ENCODE results near the gene ARFGAP2. TPM values are rescaled to one million over a fixed set of nuclear protein-coding genes. Genes with fewer than 3 reads are reported as not detected.

ARFGAP2 gene
- polyA plus RNA-seq, 1 donor from 2014 or later: 213 TPM

DNA sequence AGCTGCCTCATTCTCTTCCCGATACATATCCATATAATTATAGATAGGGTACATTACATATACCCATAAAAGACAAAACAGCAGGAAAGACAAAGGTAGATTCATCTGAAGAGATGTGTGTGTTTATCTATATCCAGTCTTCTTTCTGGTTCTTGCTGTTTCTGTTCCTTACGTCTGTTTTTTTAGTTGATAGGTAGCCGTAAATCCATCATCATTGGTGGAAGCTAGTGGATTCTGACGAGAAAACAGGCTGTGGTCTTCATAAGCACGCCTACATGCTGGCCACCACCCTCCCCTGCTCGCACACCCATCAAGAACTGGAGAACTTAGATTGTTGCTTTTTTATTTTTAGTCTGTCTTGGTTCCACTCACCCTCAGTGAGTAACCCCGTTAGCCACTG, 51.6 kb downstream of the ARFGAP2 start:
- no peaks in the 10 kb centered on the region for H3K9me2 ChIP-seq (ENCODE audit: insufficient read depth, low read length)

DNA sequence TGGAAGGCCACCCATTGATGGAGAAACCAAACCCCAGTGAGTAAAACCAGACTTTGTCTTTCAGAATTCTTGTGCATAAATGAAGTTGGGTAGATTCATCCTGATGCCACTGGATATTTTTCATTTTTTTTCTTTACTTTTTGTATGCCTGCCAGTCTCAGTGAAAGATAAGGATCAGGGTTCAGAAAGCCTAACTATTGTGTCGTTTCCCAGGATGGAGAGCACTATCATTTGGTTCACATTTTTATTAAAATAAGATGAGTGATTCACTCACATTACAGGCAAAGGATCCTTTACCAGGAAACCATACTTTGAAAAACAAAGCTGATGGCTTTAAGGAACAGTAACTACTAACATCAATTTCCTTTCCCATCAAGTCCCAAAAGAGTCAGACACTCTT, 52.0 kb downstream of the ARFGAP2 start:
- Histone ChIP-seq H3K4me3 (ENCODE audit: low read length) (no peak overlapping the region), H2AFZ (ENCODE audit: low read depth, low read length) (no peak overlapping the region), H3K36me3 (ENCODE audit: insufficient read depth, low read length) (no peaks in the 10 kb centered on the region), H3K9me2 (ENCODE audit: insufficient read depth, low read length) (no peaks in the 10 kb centered on the region), H3K4me2 (ENCODE audit: low read length) (no peak overlapping the region), H3K27ac (ENCODE audit: low read length) (no peak overlapping the region), H3F3A (ENCODE audit: insufficient read depth, low read length, poor library complexity, severe bottlenecking) (no peaks in the 10 kb centered on the region), H3K27me3 (ENCODE audit: insufficient read depth, low read depth, low read length) (no peaks in the 10 kb centered on the region), H4K20me1 (ENCODE audit: insufficient read depth) (no peaks in the 10 kb centered on the region), H3K9ac (ENCODE audit: low read length) (no peak overlapping the region), H3K79me2 (replicated peaks; ENCODE audit: insufficient read depth, low read length) (no peaks in the 10 kb centered on the region), H3K9me3 (ENCODE audit: low read length) (no peaks in the 10 kb centered on the region)
- TF ChIP-seq EP300 (conservative IDR thresholded peaks at IDR 0.05; ENCODE audit: poor library complexity, severe bottlenecking) (no peak), REST (IDR thresholded peaks at IDR 0.05; ENCODE audit: borderline replicate concordance) (no peak), TAF1 (IDR thresholded peaks at IDR 0.05; ENCODE audit: low read depth) (no peak), SMC3 (conservative IDR thresholded peaks at IDR 0.05; ENCODE audit: poor library complexity) (no peak), CTCF (IDR thresholded peaks at IDR 0.05; ENCODE audit: poor library complexity, severe bottlenecking) (no peak), EZH2 (IDR thresholded peaks at IDR 0.05; ENCODE audit: borderline replicate concordance, insufficient read depth, low read length, poor library complexity, severe bottlenecking) (no peak)

More for the DNA sequence above, 51.6 kb downstream of the ARFGAP2 start:
- no peak overlapping the region for H3K27ac ChIP-seq (ENCODE audit: low read length)
- TF ChIP-seq MXI1 (conservative IDR thresholded peaks at IDR 0.05; ENCODE audit: poor library complexity, severe bottlenecking) (no peak), EZH2 (IDR thresholded peaks at IDR 0.05; ENCODE audit: borderline replicate concordance, insufficient read depth, low read length, poor library complexity, severe bottlenecking) (no peak), RAD21 (conservative IDR thresholded peaks at IDR 0.05) (no peak), CTCF (IDR thresholded peaks at IDR 0.05; ENCODE audit: poor library complexity, severe bottlenecking) (no peak), SMC3 (conservative IDR thresholded peaks at IDR 0.05; ENCODE audit: poor library complexity) (no peak), REST (IDR thresholded peaks at IDR 0.05; ENCODE audit: borderline replicate concordance) (no peak), POLR2AphosphoS5 (IDR thresholded peaks at IDR 0.05) (no peak), EP300 (conservative IDR thresholded peaks at IDR 0.05; ENCODE audit: poor library complexity, severe bottlenecking) (no peak), TAF1 (IDR thresholded peaks at IDR 0.05; ENCODE audit: low read depth) (no peak)
- no peak overlapping the region for H3K9ac ChIP-seq (ENCODE audit: low read length)
- H3K9me3 ChIP-seq (ENCODE audit: low read length): no peaks in the 10 kb centered on the region
- H3K4me3 ChIP-seq (ENCODE audit: low read length): no peak overlapping the region
- no peaks in the 10 kb centered on the region for H3K79me2 ChIP-seq (replicated peaks; ENCODE audit: insufficient read depth, low read length)
- H3K27me3 ChIP-seq (ENCODE audit: insufficient read depth, low read depth, low read length): no peaks in the 10 kb centered on the region
- H3K36me3 ChIP-seq (ENCODE audit: insufficient read depth, low read length): no peaks in the 10 kb centered on the region
- H2AFZ ChIP-seq (ENCODE audit: low read depth, low read length): no peak overlapping the region
- H3K4me2 ChIP-seq (ENCODE audit: low read length): no peak overlapping the region
- H4K20me1 ChIP-seq (ENCODE audit: insufficient read depth): no peaks in the 10 kb centered on the region
- H3F3A ChIP-seq (ENCODE audit: insufficient read depth, low read length, poor library complexity, severe bottlenecking): no peaks in the 10 kb centered on the region
